Spleen (tissue), 7 donors: ENCODE measurements around the gene SNIP1.
"Not testable (repeated sequence)": the region's sequence is repeated elsewhere in the genome, so short reads cannot be mapped to it uniquely, and the experiment has no call there.

Experiments used
- CTCF ChIP-seq, 11 experiments: fragments of 200-600 bp in 7 of 11; fragments of 450-650 bp in 4 of 11; sonication (generic) in 4 of 11; IDR thresholded peaks in 8 of 11; conservative IDR thresholded peaks in 3 of 11; 1 replicate in 7 of 11; 2 replicates in 4 of 11; pipeline versions ENCODE4 v1.4.0 to v1.8.0; 2016 to 2021; ENCODE audit warnings: antibody characterized with exemption in 11 of 11, inconsistent platforms in 4 of 11, mild to moderate bottlenecking in 1 of 11
- POLR2A ChIP-seq, 3 donors: fragments of 450-650 bp; IDR thresholded peaks; one replicate each; pipeline ENCODE4 v1.5.1; 2017; ENCODE audit warnings: antibody characterized with exemption in 3 of 3, mild to moderate bottlenecking in 1 of 3
- POLR2AphosphoS5 ChIP-seq, 3 donors: sonication (generic); formaldehyde crosslinking; IDR thresholded peaks; one replicate each; pipeline ENCODE4 v1.5.1; 2017; ENCODE audit warnings: antibody characterized with exemption in 3 of 3
- donor health status: DM: no; HTN: no; CAD: no; lungs with moderate emphysema.
- donor health status: DM: no; HTN: no; CAD: no.
- donor health status: DM: no; HTN: no; CAD: no.

GRCh38 chr1:37518241-37518640 is 35.9 kb downstream of the SNIP1 start:
- TF ChIP-seq CTCF (IDR thresholded peaks at IDR 0.05 in 8 of 11, conservative IDR thresholded peaks at IDR 0.05 in 3 of 11); POLR2A (IDR thresholded peaks at IDR 0.05); POLR2AphosphoS5 (IDR thresholded peaks at IDR 0.05): not testable (repeated sequence)
